ENCODE measurements around the gene PNMA5.

PNMA5 gene

DNA sequence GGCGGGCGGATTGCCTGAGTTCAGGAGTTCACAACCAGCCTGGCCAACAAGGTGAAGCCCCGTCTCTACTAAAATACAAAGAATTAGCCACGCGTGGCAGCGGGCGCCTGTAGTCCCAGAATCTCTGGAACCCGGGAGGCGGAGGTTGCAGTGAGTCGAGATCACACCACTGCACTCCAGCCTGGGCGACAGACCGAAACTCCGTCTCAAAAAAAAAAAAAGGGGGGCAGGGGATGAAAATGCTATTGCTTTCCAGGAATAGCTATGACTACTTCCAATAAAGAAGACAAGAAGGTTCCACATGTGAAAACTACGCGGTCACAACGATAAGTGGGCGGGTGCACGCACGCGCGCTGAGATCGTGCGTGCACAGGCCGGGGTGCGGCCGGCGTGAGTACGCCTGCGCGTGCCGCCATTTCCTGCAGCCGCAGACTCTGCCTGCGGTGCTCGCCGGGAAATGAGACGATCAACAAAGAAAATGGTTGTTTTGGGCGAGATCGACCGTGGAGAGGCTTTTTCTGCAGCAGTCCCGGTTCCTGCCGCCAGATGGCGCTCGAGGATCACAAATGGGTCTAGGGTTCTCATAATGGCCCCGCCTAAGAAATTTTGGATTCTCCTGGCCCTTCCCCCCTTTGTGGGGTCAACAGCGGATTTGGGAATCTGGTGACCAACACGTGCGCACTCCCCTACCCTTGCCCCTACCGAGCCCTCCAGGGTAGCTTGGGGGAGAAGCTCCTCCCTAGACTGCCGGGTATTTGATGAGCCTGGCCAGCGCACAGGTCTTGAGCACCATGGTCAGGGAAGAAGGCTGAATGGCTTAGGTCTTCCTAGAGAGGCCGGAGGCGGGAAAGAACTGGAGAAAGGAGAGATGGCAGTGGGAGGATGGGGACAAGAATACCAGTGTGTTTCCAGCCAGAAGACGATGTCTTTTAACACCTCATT, 35.1 kb downstream of the PNMA5 start:
- DNase-seq, result peak; percentile 86 to 95

DNA sequence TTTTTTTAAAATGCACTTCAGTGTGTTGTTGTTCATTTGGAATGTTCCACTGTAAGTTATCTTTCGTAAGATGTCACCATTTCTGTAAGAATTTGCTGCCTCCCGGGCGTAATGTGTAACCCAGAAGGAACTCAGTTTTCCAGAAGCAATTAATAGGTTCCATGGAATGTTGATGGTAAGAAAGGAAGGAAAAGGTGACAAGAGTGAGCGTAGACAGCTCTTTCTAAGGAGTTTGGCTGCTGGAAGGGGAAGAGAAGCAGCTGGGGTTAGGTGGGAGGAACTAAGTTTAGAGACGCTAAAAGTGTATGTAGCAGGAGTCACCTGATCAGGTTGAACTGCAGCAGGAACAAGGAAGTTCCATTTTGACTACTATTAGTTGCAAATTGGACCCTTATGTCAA, 35.9 kb downstream of the PNMA5 start:
- DNase-seq, result no peak

DNA sequence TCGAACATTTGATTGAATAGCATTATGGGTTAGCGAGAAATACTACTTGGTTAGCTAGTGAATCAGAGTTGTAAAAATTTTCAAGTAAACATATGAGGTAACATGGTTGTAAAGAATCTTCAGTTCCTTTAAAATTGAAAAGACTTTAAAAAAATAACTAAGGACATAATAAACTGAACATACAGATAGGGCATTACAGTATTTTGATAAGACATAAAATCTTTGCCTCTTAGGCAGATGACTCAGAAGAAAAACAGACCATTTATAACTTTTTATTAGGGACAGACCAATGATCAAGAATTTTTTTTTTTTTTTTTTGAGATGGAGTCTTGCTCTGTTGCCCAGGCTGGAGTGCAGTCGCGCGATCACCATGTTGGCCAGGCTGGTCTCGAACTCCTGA, 43.1 kb downstream of the PNMA5 start:
- DNase-seq, result no peak

DNA sequence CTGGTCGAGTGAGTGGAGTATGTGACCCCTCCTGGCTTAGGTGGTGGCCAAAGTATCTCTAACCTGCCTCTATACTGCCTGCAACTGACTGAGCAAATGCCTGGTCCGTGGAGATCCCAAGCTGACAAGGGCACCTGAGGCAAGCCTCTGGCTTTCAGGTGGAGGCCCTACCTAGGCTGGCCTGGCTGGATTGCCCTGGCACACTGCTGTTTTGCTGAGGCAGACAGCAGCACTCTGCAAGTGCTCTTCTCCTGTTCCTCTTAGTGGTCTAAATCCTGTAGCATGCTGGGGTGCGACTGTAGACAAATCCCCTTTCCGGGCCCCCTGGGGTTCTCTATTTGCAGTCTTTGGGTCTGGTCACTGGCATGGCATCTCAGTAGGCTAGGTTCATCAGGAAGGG, 44.8 kb downstream of the PNMA5 start:
- DNase-seq, result no peak

DNA sequence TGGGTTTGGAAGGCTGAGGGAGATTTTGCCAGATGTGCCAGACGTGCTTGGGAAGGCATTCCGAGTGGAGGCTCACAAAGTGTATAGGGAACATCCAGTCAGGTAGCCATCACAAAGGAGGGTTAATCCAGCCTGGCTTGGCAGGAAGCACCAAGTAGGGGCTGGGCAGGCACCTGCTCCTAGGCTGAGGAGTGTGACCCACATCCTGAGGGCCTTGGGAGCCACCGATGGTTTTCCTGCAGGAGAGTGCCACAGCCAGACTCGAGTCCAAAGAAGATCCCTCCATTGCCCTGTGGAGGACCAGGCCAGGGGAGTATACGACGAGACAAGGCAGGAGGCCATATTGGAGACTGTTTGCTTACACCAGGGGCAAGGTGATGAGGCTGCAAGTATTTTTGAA, 47.2 kb downstream of the PNMA5 start:
- DNase-seq, result no peak

DNA sequence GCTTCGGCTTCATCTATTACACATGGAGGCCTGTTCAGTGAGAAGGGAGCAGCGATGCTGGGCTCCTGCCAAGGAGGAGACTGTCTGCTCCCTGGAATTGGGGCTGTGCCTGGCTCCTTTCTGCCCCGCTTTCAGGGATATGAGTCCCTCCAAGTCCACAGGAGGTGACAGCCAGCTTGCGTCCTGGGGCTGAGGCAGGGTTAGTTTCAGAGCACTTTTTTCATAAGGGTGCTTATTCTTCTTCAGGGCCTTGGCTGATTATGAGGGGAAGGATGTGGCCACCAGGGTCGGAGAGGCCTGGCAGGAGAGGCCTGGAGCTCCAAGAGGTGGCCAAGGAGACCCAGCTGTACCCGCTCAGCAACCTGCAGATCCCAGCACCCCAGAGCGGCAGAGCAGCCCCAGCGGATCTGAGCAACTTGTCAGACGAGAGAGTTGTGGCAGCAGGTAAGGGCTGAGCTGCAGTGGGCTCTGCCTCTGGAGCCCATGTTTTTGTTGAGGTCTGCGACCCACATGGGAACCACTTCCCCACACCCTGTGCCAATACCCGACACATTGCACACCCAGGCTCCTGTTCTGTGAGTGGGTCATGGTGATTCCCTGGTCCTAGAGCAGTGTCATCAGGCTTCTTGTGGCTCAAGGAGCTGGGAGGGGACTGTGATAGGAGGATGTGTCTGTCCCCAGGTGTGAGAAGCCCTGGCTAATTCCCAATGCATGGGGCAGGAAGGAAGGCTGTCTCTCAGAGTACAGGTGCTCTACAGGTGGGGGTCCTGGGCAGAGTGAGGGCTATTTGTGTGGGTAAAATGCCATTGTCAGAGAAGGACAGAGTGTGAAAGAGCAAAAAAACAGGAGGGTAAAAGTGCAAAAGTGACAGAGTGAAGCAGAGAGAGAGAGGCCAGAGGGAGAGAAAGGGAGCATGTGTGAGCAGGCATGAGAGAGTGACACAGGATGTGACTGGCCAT, 48.6 kb downstream of the PNMA5 start:
- DNase-seq, result no peak

DNA sequence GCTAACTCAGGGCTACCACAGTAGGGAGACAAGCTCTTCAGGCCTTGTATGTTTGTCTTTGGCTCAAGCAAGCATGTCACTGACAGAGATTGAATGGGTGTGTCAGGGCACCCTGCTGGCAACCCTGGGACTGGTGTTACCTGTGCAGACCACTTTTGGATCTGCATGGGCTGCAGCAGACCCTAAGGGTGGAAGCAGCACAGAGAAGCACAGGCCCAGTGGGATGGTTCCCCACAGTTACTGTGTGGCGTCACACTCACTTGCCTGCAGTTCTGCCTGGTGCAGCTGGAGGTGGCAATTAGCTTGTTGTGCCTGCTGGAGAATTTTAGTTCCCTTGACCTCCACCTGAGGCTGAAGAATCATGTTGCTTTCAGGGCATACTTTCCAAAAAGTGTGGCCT, 50.1 kb downstream of the PNMA5 start:
- DNase-seq, result no peak

DNA sequence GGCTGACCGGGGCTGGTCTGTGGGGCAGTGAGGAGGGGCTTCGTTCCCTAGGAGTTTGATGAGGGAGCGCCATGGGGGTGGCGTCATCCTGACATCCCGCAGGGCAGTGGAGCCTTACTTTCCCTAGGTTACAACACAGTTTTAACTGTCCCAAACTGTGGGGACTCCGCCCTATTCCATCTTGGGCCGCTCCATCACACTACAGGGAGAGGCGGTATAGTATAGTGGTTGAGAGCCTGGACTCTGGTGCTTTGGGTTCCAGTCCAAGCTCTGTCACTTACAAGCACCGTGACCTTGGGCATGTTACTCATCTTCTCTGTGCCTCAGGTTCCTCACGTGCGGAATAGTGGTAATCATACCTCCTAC, 51.9 kb downstream of the PNMA5 start:
- no peak for DNase-seq

DNA sequence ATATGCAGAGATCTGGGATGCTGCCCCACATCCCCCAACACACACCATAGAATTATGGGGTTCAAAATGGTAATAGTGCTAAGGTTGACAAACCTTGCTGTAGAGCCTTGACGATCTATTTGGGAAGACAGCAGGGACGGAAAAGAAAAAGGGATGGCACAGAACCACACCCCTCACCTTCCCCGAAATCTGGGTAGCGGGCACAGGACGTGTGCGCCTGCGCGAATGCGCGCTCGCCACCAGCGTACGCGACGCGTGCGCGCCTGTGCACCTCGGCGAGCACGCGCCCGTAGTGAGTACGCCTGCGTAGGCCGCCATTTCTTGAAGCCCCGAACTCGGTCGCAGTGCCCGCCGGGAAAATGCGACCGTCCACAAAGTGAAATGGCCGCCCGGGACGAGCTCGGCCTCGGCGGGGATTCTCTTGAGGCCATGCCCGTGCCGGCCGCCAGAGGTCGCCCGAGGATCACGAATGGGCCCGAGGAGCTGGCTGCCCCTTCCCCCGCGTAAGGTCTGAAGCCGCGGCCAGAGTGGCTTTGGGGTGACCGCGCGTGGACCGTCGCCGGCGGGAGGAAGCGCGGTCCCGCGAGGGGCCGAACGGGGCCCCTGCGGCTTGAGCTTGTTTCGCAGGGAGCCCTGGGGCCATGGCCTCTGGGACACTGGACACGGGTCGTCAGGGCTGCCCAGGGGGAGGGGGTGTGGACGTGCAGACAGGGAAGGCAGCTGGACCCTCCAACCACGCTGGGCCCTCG, 52.4 kb downstream of the PNMA5 start:
- DNase-seq, result peak; percentile 88 to 89

Data from activated CD4-positive, alpha-beta T cell treated with anti-CD3 and anti-CD28 coated beads for 4 hours (primary cell).